Endothelial cell of umbilical vein (primary cell): ENCODE data around the gene VWA8. TPM values are rescaled to one million over a fixed set of nuclear protein-coding genes. Genes with fewer than 3 reads are reported as not detected.

Experiments used
- BruUV-seq: library from RNA; stranded (reverse); fragments of 400-500 nt; replicated peaks from 2 replicates; lab custom pipeline; 2021; lab: Mats Ljungman, UMichigan
- CTCF ChIA-PET: fragments of 300-600, 350-600 bp; sonication (Branson Sonifier 250); formaldehyde crosslinking; loops from one replicate; lab custom pipeline; 2021; ENCODE audit warnings: antibody characterized with exemption, inconsistent platforms; lab: Charles Lee
- POLR2A ChIA-PET: fragments of 300-600, 350-600 bp; sonication (Branson Sonifier 250); formaldehyde crosslinking; loops from one replicate; lab custom pipeline; 2021; ENCODE audit warnings: antibody characterized with exemption, inconsistent platforms; lab: Charles Lee
- DNase-seq: peaks from one replicate; pipeline ENCODE4 v3.0.0-alpha.2; 2011; ENCODE audit warnings: low read depth, low spot score
- FAIRE-seq: peaks from 2 replicates; lab custom pipeline; 2011; peaks lifted over from hg19 to GRCh38; lab: Jason Lieb, UNC
- H2AFZ ChIP-seq: 2 replicates; pipeline ENCODE4 v1.6.0; 2012; ENCODE audit warnings: low read depth, low read length, control low read depth, inconsistent platforms
- H3K27ac ChIP-seq: 2 replicates; pipeline ENCODE4 v1.5.1; 2011; ENCODE audit warnings: low read depth, mild to moderate bottlenecking, control low read depth, low read length, moderate library complexity; ENCODE audit not compliant: insufficient read depth
- H3K27me3 ChIP-seq, 2 experiments: 2 replicates each; pipeline versions ENCODE4 v1.6.0 to v1.6.1; 2011; ENCODE audit warnings: low read length in 2 of 2, mixed read lengths in 1 of 2; ENCODE audit not compliant: control insufficient read depth in 2 of 2, insufficient read depth in 2 of 2
- H3K36me3 ChIP-seq, 2 experiments: 2 replicates in 1 of 2; 3 replicates in 1 of 2; pipeline ENCODE4 v1.5.1; 2011; ENCODE audit warnings: low read length in 2 of 2, mild to moderate bottlenecking in 1 of 2, moderate library complexity in 1 of 2; ENCODE audit not compliant: control insufficient read depth in 2 of 2, insufficient read depth in 2 of 2; ENCODE audit errors: extremely low read depth in 1 of 2
- H3K4me1 ChIP-seq: 3 replicates; pipeline ENCODE4 v1.5.1; 2011; ENCODE audit warnings: mild to moderate bottlenecking, low read length; ENCODE audit not compliant: control insufficient read depth, insufficient read depth; ENCODE audit errors: extremely low read depth
- H3K4me2 ChIP-seq: 2 replicates; pipeline ENCODE4 v1.6.1; 2011; ENCODE audit warnings: low read length, control low read depth, mixed read lengths; ENCODE audit not compliant: insufficient read depth
- H3K4me3 ChIP-seq, 3 experiments: fragments of 200-600 bp in 1 of 3; sonication (generic), shearing (Covaris generic) in 1 of 3; replicated peaks in 1 of 3; 2 replicates each; pipeline ENCODE4 v1.5.1; 2011 to 2016; ENCODE audit warnings: control low read depth in 3 of 3, low read length in 3 of 3, mild to moderate bottlenecking in 2 of 3, inconsistent platforms in 1 of 3, low read depth in 1 of 3, moderate library complexity in 1 of 3; ENCODE audit not compliant: insufficient read depth in 1 of 3
- H3K79me2 ChIP-seq: 2 replicates; pipeline ENCODE4 v1.6.0; 2012; ENCODE audit warnings: low read length, inconsistent platforms; ENCODE audit not compliant: control insufficient read depth, insufficient read depth
- H3K9ac ChIP-seq: replicated peaks from 2 replicates; pipeline ENCODE3; 2011; ENCODE audit warnings: low read length, control low read depth; ENCODE audit not compliant: insufficient read depth; ENCODE audit errors: extremely low read depth
- H3K9me1 ChIP-seq: replicated peaks from 3 replicates; pipeline ENCODE4 v1.6.0; 2011; ENCODE audit warnings: mild to moderate bottlenecking, low read length; ENCODE audit not compliant: control insufficient read depth, insufficient read depth; ENCODE audit errors: extremely low read depth
- H3K9me3 ChIP-seq: replicated peaks from 2 replicates; pipeline ENCODE4 v1.5.1; 2012; ENCODE audit warnings: low read length, inconsistent platforms; ENCODE audit not compliant: control insufficient read depth, insufficient read depth
- H4K20me1 ChIP-seq: replicated peaks from 2 replicates; pipeline ENCODE3; 2011; ENCODE audit warnings: mild to moderate bottlenecking, low read length; ENCODE audit not compliant: control insufficient read depth, insufficient read depth; ENCODE audit errors: extremely low read depth
- EZH2 ChIP-seq: IDR thresholded peaks from 2 replicates; pipeline ENCODE4 v1.6.1; 2012; ENCODE audit warnings: borderline replicate concordance, low read depth, mild to moderate bottlenecking, moderate library complexity, low read length, inconsistent platforms; ENCODE audit not compliant: severe bottlenecking
- FOS ChIP-seq: IDR thresholded peaks from 2 replicates; pipeline ENCODE4 v1.6.1; 2011; ENCODE audit warnings: mild to moderate bottlenecking, low read length, moderate library complexity, borderline replicate concordance; ENCODE audit not compliant: insufficient read depth
- GATA2 ChIP-seq: IDR thresholded peaks from 2 replicates; pipeline ENCODE4 v1.7.0; 2011; ENCODE audit warnings: low read depth, mild to moderate bottlenecking, moderate library complexity, mixed read lengths, low read length; ENCODE audit not compliant: insufficient read length, insufficient read depth
- JUN ChIP-seq: IDR thresholded peaks from 2 replicates; pipeline ENCODE4 v1.6.1; 2011; ENCODE audit warnings: borderline replicate concordance, low read depth; ENCODE audit not compliant: insufficient read length, insufficient read depth
- MYC ChIP-seq: IDR thresholded peaks from one replicate; pipeline ENCODE4 v1.6.1; 2011; ENCODE audit warnings: mild to moderate bottlenecking, low read depth, low read length
- POLR2A ChIP-seq: IDR thresholded peaks from 2 replicates; pipeline ENCODE4 v1.6.1; 2012; ENCODE audit warnings: low read depth, mild to moderate bottlenecking, control low read depth, low read length
- POLR2AphosphoS5 ChIP-seq: IDR thresholded peaks from 2 replicates; pipeline ENCODE4 v1.6.1; 2012; ENCODE audit warnings: low read depth, mild to moderate bottlenecking, control low read depth, low read length, moderate library complexity; ENCODE audit not compliant: insufficient read depth
- dilution Hi-C: fragments of 300-500 bp; cut with MboI; formaldehyde crosslinking; loops from one replicate; pipeline ENCODE4 v1.15.0; 2019; ENCODE audit warnings: low sequenced_read_pairs; ENCODE audit not compliant: extremely low pct_ligation_motif_present
- intact Hi-C: fragments of 100-400 bp; cut with micrococcal nuclease; formaldehyde crosslinking; loops from one replicate; pipeline ENCODE4 v1.10.0; 2022
- polyA plus RNA-seq, 4 experiments: library from polyadenylated mRNA; depleted of rRNA in 3 of 4; stranded (reverse) in 3 of 4; unstranded in 1 of 4; fragments of >200 nt; gene quantifications; 2 replicates each; pipeline versions ENCODE4 v1.2.1 to v1.2.3, GENCODE V29; 2011 to 2012; ENCODE audit warnings: missing spikeins in 1 of 4
- total RNA-seq: library from RNA; stranded (reverse); gene quantifications from 2 replicates; pipeline ENCODE4 v1.2.3, GENCODE V29; 2021
- TF ChIP-seq, protein P1 (sequence below), 2 donors: IDR thresholded peaks; 1 replicate in 1 of 2; 2 replicates in 1 of 2; pipeline ENCODE4 v1.5.1; 2011; ENCODE audit warnings: low read length in 2 of 2, mild to moderate bottlenecking in 2 of 2, moderate library complexity in 2 of 2, control low read depth in 1 of 2, inconsistent platforms in 1 of 2, low read depth in 1 of 2; ENCODE audit not compliant: insufficient read depth in 1 of 2; ENCODE audit errors: extremely low read depth in 1 of 2
- TF ChIP-seq, protein P2 (sequence below): IDR thresholded peaks from 2 replicates; pipeline ENCODE4 v1.6.1; 2011; ENCODE audit not compliant: insufficient read depth, insufficient read length

The VWA8 gene
- total and polyA plus RNA-seq, 2 donors (not counting 3 experiments of a cell fraction or from before 2014, with no cell fraction given): 2.9 to 11.3 TPM

DNA sequence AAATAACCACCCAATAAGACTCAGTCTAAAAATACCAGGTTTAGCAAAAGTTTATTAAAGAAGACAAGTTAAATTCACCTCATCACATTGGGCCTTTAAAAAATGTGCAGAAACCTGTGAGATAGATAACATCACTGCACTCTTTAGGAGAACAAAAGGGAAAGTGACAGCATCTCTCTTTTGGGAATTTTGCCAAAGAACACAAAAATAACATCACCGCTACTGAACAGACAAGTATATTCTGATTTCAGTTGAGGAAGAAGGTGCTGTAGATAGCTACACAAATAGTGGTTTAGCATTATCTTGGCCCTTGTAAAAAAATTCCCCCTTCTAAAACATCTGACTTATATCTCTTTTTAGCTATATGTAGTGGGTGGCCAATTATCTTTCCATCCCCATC is 244.7 kb downstream of the VWA8 start:
- BruUV-seq: no TSS peak
- FAIRE-seq: no peak
- no peak overlapping the region for H3K4me2 ChIP-seq
- no peak overlapping the region for H2AFZ ChIP-seq
- H4K20me1 ChIP-seq: no peaks in the 10 kb centered on the region
- DNase-seq: peak; percentile 49
- H3K9me1 ChIP-seq: no peaks in the 10 kb centered on the region
- no peaks in the 10 kb centered on the region for H3K27me3 ChIP-seq
- H3K4me1 ChIP-seq: no peaks in the 10 kb centered on the region
- H3K9me3 ChIP-seq: no peaks in the 10 kb centered on the region
- no peaks in the 10 kb centered on the region for H3K36me3 ChIP-seq
- dilution Hi-C loops (no loop called here), intact Hi-C loops (loop anchor here (5.0 kb wide), 1 partner anchor 49 kb away; no protein-coding TSS in a partner anchor)
- no peaks in the 10 kb centered on the region for H3K79me2 ChIP-seq
- TF ChIP-seq GATA2 (peak; percentile 24), POLR2A (no peak)
- ChIA-PET CTCF (interaction anchor here (0.9 to 2.6 kb wide), 5 partner anchors 23 to 226 kb away, joined by 3 to 25 read pairs (median 4); no protein-coding TSS in a partner anchor), POLR2A (no interaction called here)
- no peak overlapping the region for H3K9ac ChIP-seq
- H3K4me3 ChIP-seq: no peak overlapping the region
- no peak overlapping the region for H3K27ac ChIP-seq

DNA sequence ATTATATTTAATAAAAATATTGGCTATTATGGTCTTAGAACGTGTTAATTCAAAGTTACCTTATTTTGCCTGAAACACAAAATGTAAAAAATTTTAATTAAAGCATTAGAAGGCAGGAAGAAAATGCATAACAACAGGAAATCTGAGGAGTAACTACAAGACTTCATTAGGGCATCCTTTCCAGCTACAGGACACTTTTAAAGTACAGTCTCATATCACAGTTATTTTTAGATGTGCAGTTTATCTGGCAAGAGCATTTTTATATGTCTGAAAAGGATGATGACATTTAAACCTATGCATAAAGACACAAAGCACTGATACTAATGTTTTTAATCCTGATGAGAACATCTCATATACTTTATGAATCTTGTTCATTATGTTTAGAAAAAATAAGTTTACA is 247.5 kb downstream of the VWA8 start:
- no peaks in the 10 kb centered on the region for H3K4me1 ChIP-seq
- dilution Hi-C loops (no loop called here), intact Hi-C loops (no loop called here)
- DNase-seq: no peak
- no peaks in the 10 kb centered on the region for H3K9me3 ChIP-seq
- FAIRE-seq: no peak
- H3K27ac ChIP-seq: no peak overlapping the region
- H3K4me3 ChIP-seq: no peak overlapping the region
- H4K20me1 ChIP-seq: no peaks in the 10 kb centered on the region
- ChIA-PET POLR2A (no interaction called here), CTCF (no interaction called here)
- BruUV-seq: no TSS peak
- no peaks in the 10 kb centered on the region for H3K27me3 ChIP-seq
- H3K9me1 ChIP-seq: no peaks in the 10 kb centered on the region
- H3K9ac ChIP-seq: no peak overlapping the region
- no peak overlapping the region for H3K4me2 ChIP-seq
- TF ChIP-seq FOS (no peak), POLR2A (no peak), POLR2AphosphoS5 (no peak), EZH2 (no peak), GATA2 (no peak), MYC (no peak), JUN (no peak)
- TF ChIP-seq, protein P1, sequence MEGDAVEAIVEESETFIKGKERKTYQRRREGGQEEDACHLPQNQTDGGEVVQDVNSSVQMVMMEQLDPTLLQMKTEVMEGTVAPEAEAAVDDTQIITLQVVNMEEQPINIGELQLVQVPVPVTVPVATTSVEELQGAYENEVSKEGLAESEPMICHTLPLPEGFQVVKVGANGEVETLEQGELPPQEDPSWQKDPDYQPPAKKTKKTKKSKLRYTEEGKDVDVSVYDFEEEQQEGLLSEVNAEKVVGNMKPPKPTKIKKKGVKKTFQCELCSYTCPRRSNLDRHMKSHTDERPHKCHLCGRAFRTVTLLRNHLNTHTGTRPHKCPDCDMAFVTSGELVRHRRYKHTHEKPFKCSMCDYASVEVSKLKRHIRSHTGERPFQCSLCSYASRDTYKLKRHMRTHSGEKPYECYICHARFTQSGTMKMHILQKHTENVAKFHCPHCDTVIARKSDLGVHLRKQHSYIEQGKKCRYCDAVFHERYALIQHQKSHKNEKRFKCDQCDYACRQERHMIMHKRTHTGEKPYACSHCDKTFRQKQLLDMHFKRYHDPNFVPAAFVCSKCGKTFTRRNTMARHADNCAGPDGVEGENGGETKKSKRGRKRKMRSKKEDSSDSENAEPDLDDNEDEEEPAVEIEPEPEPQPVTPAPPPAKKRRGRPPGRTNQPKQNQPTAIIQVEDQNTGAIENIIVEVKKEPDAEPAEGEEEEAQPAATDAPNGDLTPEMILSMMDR (IDR thresholded peaks at IDR 0.05; ENCODE audit: extremely low read depth in 1 of 2, insufficient read depth in 1 of 2, low read depth in 1 of 2, low read length in 2 of 2): no peak
- TF ChIP-seq, protein P2, sequence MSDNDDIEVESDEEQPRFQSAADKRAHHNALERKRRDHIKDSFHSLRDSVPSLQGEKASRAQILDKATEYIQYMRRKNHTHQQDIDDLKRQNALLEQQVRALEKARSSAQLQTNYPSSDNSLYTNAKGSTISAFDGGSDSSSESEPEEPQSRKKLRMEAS: no peak
- no peaks in the 10 kb centered on the region for H3K36me3 ChIP-seq
- no peaks in the 10 kb centered on the region for H3K79me2 ChIP-seq
- H2AFZ ChIP-seq: no peak overlapping the region
